ENCODE measurements around the gene SNX7.

SNX7 gene

DNA sequence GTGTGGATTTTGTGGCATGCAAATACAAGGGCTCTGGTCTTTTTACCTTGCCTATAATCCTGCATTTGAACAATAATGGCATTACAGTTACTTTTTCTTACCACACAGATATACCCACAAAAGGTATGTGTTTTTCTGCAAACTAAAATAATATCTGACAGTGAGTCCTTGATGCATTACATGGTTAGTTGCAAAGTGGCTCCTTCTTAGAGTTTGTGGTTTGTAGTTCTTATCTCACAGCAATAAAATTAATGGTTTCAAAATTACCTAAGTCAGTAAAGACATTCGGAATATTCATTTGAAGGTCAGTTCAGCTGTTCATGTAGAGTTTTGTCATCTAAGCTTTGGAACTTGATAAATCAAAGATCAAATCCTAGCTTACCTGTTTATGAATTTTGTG lies 43.5 kb downstream of the SNX7 start:
- Mint-ChIP-seq H3K4me3 (no peak overlapping the region), H3K4me1 (ENCODE audit: low read depth in 2 of 2) (no peaks in the 10 kb centered on the region), H3K27ac (no peak overlapping the region), H3K27me3 (peaks cover 0 to 4% of the 10 kb centered on the region in 2 donors), H3K36me3 (ENCODE audit: insufficient read depth) (no peaks in the 10 kb centered on the region), H3K9me3 (no peaks in the 10 kb centered on the region)
- ATAC-seq (replicated peaks) = no peak
- DNase-seq = no peak

- no peaks in the 10 kb centered on the region for H3K36me3 Mint-ChIP-seq (ENCODE audit: insufficient read depth)
- no peak overlapping the region for H3K27ac Mint-ChIP-seq
- no peak for DNase-seq
- no peaks in the 10 kb centered on the region for H3K4me1 Mint-ChIP-seq (ENCODE audit: low read depth in 2 of 2)
- peaks cover 0 to 4% of the 10 kb centered on the region in 2 donors for H3K27me3 Mint-ChIP-seq
- no peak overlapping the region for H3K4me3 Mint-ChIP-seq
- no peaks in the 10 kb centered on the region for H3K9me3 Mint-ChIP-seq
- no peak for ATAC-seq (replicated peaks)
These were observed 44.1 kb downstream of the SNX7 start for GRCh38 chr1:98705591-98705990.

GRCh38 chr1:98706173-98706843 lies 44.8 kb downstream of the SNX7 start:
- ATAC-seq (replicated peaks) (no peak), DNase-seq (no peak)
- Mint-ChIP-seq H3K9me3 (no peaks in the 10 kb centered on the region), H3K4me3 (no peak overlapping the region), H3K27me3 (peaks cover 0 to 4% of the 10 kb centered on the region in 2 donors), H3K36me3 (ENCODE audit: insufficient read depth) (no peaks in the 10 kb centered on the region), H3K27ac (no peak overlapping the region), H3K4me1 (ENCODE audit: low read depth in 2 of 2) (no peaks in the 10 kb centered on the region)

DNA sequence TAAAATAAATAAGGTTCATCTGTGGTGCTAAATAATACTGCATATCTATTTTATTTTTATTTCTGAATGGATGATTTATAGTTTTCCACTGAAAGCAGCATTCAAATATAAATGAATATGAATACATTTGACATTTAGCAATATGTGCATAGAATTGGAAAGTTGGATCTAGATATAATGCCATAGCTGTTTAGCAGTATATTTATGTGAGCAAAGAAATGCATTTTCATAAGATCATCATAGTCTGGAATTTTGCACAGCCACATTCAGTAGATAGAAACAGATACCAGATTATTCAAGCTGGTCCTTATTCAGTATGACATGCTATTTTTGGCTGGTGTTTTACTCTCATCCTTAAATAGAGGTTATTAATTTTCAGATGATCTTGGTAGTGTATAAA lies 46.0 kb downstream of the SNX7 start:
- no peak for ATAC-seq (replicated peaks)
- H3K9me3 Mint-ChIP-seq = no peaks in the 10 kb centered on the region
- H3K36me3 Mint-ChIP-seq (ENCODE audit: insufficient read depth) = no peaks in the 10 kb centered on the region
- no peaks in the 10 kb centered on the region for H3K4me1 Mint-ChIP-seq (ENCODE audit: low read depth in 2 of 2)
- H3K27me3 Mint-ChIP-seq = peaks cover 0 to 4% of the 10 kb centered on the region in 2 donors
- no peak overlapping the region for H3K27ac Mint-ChIP-seq
- DNase-seq = no peak
- H3K4me3 Mint-ChIP-seq = no peak overlapping the region

GRCh38 chr1:98709906-98710305 lies 48.4 kb downstream of the SNX7 start:
- ATAC-seq (replicated peaks) (no peak), DNase-seq (no peak)
- H3K4me3 Mint-ChIP-seq = no peak overlapping the region
- H3K36me3 Mint-ChIP-seq (ENCODE audit: insufficient read depth) = no peaks in the 10 kb centered on the region
- no peaks in the 10 kb centered on the region for H3K4me1 Mint-ChIP-seq (ENCODE audit: low read depth in 2 of 2)
- peaks cover 0 to 4% of the 10 kb centered on the region in 2 donors for H3K27me3 Mint-ChIP-seq
- no peaks in the 10 kb centered on the region for H3K9me3 Mint-ChIP-seq
- no peak overlapping the region for H3K27ac Mint-ChIP-seq

- Mint-ChIP-seq H3K27ac (no peak overlapping the region), H3K4me3 (no peak overlapping the region), H3K36me3 (ENCODE audit: insufficient read depth) (no peaks in the 10 kb centered on the region), H3K27me3 (no peaks in the 10 kb centered on the region), H3K9me3 (no peaks in the 10 kb centered on the region), H3K4me1 (ENCODE audit: low read depth in 2 of 2) (no peaks in the 10 kb centered on the region)
- DNase-seq (no peak), ATAC-seq (replicated peaks) (no peak)
These were observed 62.1 kb downstream of the SNX7 start for GRCh38 chr1:98723574-98723973.

GRCh38 chr1:98732985-98733781 lies 71.7 kb downstream of the SNX7 start:
- no peaks in the 10 kb centered on the region for H3K4me1 Mint-ChIP-seq (ENCODE audit: low read depth in 2 of 2)
- H3K27ac Mint-ChIP-seq = no peak overlapping the region
- DNase-seq (no peak), ATAC-seq (replicated peaks) (no peak)
- no peak overlapping the region for H3K4me3 Mint-ChIP-seq
- H3K36me3 Mint-ChIP-seq (ENCODE audit: insufficient read depth) = no peaks in the 10 kb centered on the region
- H3K27me3 Mint-ChIP-seq = peaks cover 0 to 41% of the 10 kb centered on the region in 2 donors
- no peaks in the 10 kb centered on the region for H3K9me3 Mint-ChIP-seq

DNA sequence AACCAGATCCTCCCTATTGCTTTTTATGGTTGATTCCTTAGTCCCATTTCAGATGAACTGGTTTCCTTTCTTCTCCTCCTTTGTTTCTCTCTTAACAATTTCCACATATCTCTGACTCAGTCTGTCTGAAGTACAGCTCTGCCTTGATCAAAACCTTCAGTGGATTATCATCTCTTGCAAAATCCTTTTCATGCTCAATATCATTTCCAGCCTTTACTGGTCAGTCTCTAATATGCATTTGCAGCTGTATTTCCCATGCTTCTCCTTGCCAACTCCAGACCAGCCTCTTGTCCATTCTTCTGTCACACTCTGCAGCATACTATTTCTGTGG lies 72.2 kb downstream of the SNX7 start:
- Mint-ChIP-seq H3K36me3 (ENCODE audit: insufficient read depth) (no peaks in the 10 kb centered on the region), H3K27me3 (peaks cover 0 to 41% of the 10 kb centered on the region in 2 donors), H3K4me3 (no peak overlapping the region), H3K27ac (no peak overlapping the region), H3K9me3 (no peaks in the 10 kb centered on the region), H3K4me1 (ENCODE audit: low read depth in 2 of 2) (no peaks in the 10 kb centered on the region)
- ATAC-seq (replicated peaks) (no peak), DNase-seq (no peak)

GRCh38 chr1:98735756-98736155 lies 74.2 kb downstream of the SNX7 start:
- Mint-ChIP-seq H3K9me3 (no peaks in the 10 kb centered on the region), H3K27me3 (peaks cover 0 to 38% of the 10 kb centered on the region in 2 donors), H3K4me3 (no peak overlapping the region), H3K36me3 (ENCODE audit: insufficient read depth) (no peaks in the 10 kb centered on the region), H3K27ac (no peak overlapping the region), H3K4me1 (ENCODE audit: low read depth in 2 of 2) (no peaks in the 10 kb centered on the region)
- DNase-seq (no peak), ATAC-seq (replicated peaks) (no peak)

GRCh38 chr1:98737835-98738234 lies 76.3 kb downstream of the SNX7 start:
- no peak for DNase-seq
- no peak overlapping the region for H3K4me3 Mint-ChIP-seq
- H3K4me1 Mint-ChIP-seq (ENCODE audit: low read depth in 2 of 2) = no peaks in the 10 kb centered on the region
- no peak for ATAC-seq (replicated peaks)
- H3K27ac Mint-ChIP-seq = no peak overlapping the region
- H3K9me3 Mint-ChIP-seq = no peaks in the 10 kb centered on the region
- no peaks in the 10 kb centered on the region for H3K36me3 Mint-ChIP-seq (ENCODE audit: insufficient read depth)
- peaks cover 0 to 33% of the 10 kb centered on the region in 2 donors for H3K27me3 Mint-ChIP-seq

- Mint-ChIP-seq H3K27me3 (peaks cover 0 to 29% of the 10 kb centered on the region in 2 donors), H3K4me1 (ENCODE audit: low read depth in 2 of 2) (no peaks in the 10 kb centered on the region), H3K9me3 (no peaks in the 10 kb centered on the region), H3K4me3 (no peak overlapping the region), H3K36me3 (ENCODE audit: insufficient read depth) (no peaks in the 10 kb centered on the region), H3K27ac (no peak overlapping the region)
- DNase-seq = no peak
- ATAC-seq (replicated peaks) = no peak
These were observed 78.2 kb downstream of the SNX7 start for GRCh38 chr1:98739762-98740161.

- no peak for ATAC-seq (replicated peaks)
These were observed 79.6 kb downstream of the SNX7 start for GRCh38 chr1:98741164-98741563.

GRCh38 chr1:98749152-98749756 lies 87.7 kb downstream of the SNX7 start:
- Mint-ChIP-seq H3K4me3 (no peak overlapping the region), H3K9me3 (no peaks in the 10 kb centered on the region), H3K36me3 (ENCODE audit: insufficient read depth) (no peaks in the 10 kb centered on the region), H3K27me3 (peaks cover 0 to 7% of the 10 kb centered on the region in 2 donors), H3K27ac (no peak overlapping the region), H3K4me1 (ENCODE audit: low read depth in 2 of 2) (no peaks in the 10 kb centered on the region)
- no peak for ATAC-seq (replicated peaks)
- DNase-seq = no peak

More at GRCh38 chr1:98741164-98741563, 79.6 kb downstream of the SNX7 start:
- Mint-ChIP-seq H3K9me3 (no peaks in the 10 kb centered on the region), H3K4me1 (ENCODE audit: low read depth in 2 of 2) (no peaks in the 10 kb centered on the region), H3K27me3 (peaks cover 0 to 23% of the 10 kb centered on the region in 2 donors), H3K4me3 (no peak overlapping the region), H3K27ac (no peak overlapping the region), H3K36me3 (ENCODE audit: insufficient read depth) (no peaks in the 10 kb centered on the region)
- no peak for DNase-seq

- H3K4me3 Mint-ChIP-seq = no peak overlapping the region
- H3K9me3 Mint-ChIP-seq = no peaks in the 10 kb centered on the region
- no peak overlapping the region for H3K27ac Mint-ChIP-seq
- no peaks in the 10 kb centered on the region for H3K4me1 Mint-ChIP-seq (ENCODE audit: low read depth in 2 of 2)
- DNase-seq = no peak
- no peaks in the 10 kb centered on the region for H3K27me3 Mint-ChIP-seq
- H3K36me3 Mint-ChIP-seq (ENCODE audit: insufficient read depth) = no peaks in the 10 kb centered on the region
- no peak for ATAC-seq (replicated peaks)
These were observed 92.7 kb downstream of the SNX7 start for GRCh38 chr1:98754176-98754575.
